HEK293 (cell line): ENCODE measurements around the gene CAMK2N1.

Source experiments
- CTCF ChIA-PET: fragments of 350-600 bp; formaldehyde crosslinking; extraction: SDS; loops from one replicate; lab custom pipeline; 2021; ENCODE audit warnings: antibody characterized with exemption; lab: Yijun Ruan, JAX
- POLR2A ChIA-PET: fragments of 300-600 bp; formaldehyde crosslinking; extraction: SDS; loops from one replicate; lab custom pipeline; 2020; ENCODE audit warnings: antibody characterized with exemption, inconsistent platforms; lab: Yijun Ruan, JAX
- H3K27ac ChIP-seq: fragments of 200-500 bp; sonication (Bioruptor generic); 2 replicates; pipeline ENCODE4 v1.5.1; 2014; ENCODE audit warnings: low read depth, low read length, control low read depth, inconsistent platforms; ENCODE audit errors: extremely low read depth
- H3K36me3 ChIP-seq, 2 experiments: fragments of 200-500 bp in 1 of 2; sonication (Bioruptor generic) in 1 of 2; 1 replicate in 1 of 2; 2 replicates in 1 of 2; pipeline ENCODE4 v1.5.1; 2014 to 2017; ENCODE audit warnings: inconsistent platforms in 2 of 2, low read length in 2 of 2; ENCODE audit not compliant: control insufficient read depth in 2 of 2, insufficient read depth in 1 of 2
- H3K4me1 ChIP-seq: fragments of 200-500 bp; sonication (Bioruptor generic); 2 replicates; pipeline ENCODE4 v1.5.1; 2014; ENCODE audit warnings: mild to moderate bottlenecking, low read length, inconsistent platforms; ENCODE audit not compliant: control insufficient read depth, insufficient read depth
- H3K4me3 ChIP-seq: 2 replicates; pipeline ENCODE4 v1.5.1; 2011; ENCODE audit warnings: low read depth, mild to moderate bottlenecking, control low read depth, low read length, moderate library complexity
- H3K9me3 ChIP-seq: fragments of 200-500 bp; sonication (Bioruptor generic); 2 replicates; pipeline ENCODE4 v1.5.1; 2014; ENCODE audit warnings: low read depth, low read length, inconsistent platforms; ENCODE audit not compliant: control insufficient read depth, insufficient read depth
- BCL6B ChIP-seq: fragments of 450-650 bp; formaldehyde crosslinking; IDR thresholded peaks from 2 replicates; pipeline ENCODE4 v1.5.1; 2017; ENCODE audit warnings: missing biosample characterization, missing genetic modification characterization
- HIC1 ChIP-seq: fragments of 450-650 bp; formaldehyde crosslinking; IDR thresholded peaks from 2 replicates; pipeline ENCODE4 v1.5.1; 2016; ENCODE audit warnings: missing biosample characterization, missing genetic modification characterization
- SCRT2 ChIP-seq: fragments of 450-650 bp; formaldehyde crosslinking; IDR thresholded peaks from 2 replicates; pipeline ENCODE4 v1.5.1; 2016; ENCODE audit warnings: missing biosample characterization, missing genetic modification characterization
- TRIM28 ChIP-seq: IDR thresholded peaks from 2 replicates; pipeline ENCODE4 v1.6.1; 2011; ENCODE audit warnings: low read length, control low read depth, borderline replicate concordance
- ZBTB21 ChIP-seq: fragments of 450-650 bp; formaldehyde crosslinking; IDR thresholded peaks from 2 replicates; pipeline ENCODE4 v1.5.1; 2017; ENCODE audit warnings: missing biosample characterization, missing genetic modification characterization
- ZNF157 ChIP-seq: fragments of 450-650 bp; formaldehyde crosslinking; IDR thresholded peaks from 2 replicates; pipeline ENCODE4 v1.5.1; 2016; ENCODE audit warnings: missing biosample characterization, missing genetic modification characterization
- ZNF16 ChIP-seq: fragments of 450-650 bp; formaldehyde crosslinking; IDR thresholded peaks from 2 replicates; pipeline ENCODE4 v1.5.1; 2016; ENCODE audit warnings: low read depth, missing biosample characterization, missing genetic modification characterization
- ZNF169 ChIP-seq: fragments of 450-650 bp; formaldehyde crosslinking; IDR thresholded peaks from 2 replicates; pipeline ENCODE4 v1.5.1; 2016; ENCODE audit warnings: missing biosample characterization, missing genetic modification characterization
- ZNF174 ChIP-seq: fragments of 450-650 bp; formaldehyde crosslinking; IDR thresholded peaks from 2 replicates; pipeline ENCODE4 v1.5.0; 2017; ENCODE audit warnings: missing biosample characterization, mild to moderate bottlenecking, missing genetic modification characterization
- ZNF19 ChIP-seq: fragments of 450-650 bp; formaldehyde crosslinking; IDR thresholded peaks from 2 replicates; pipeline ENCODE4; 2016; ENCODE audit warnings: missing biosample characterization, missing genetic modification characterization, low read depth
- ZNF292 ChIP-seq: fragments of 450-650 bp; formaldehyde crosslinking; IDR thresholded peaks from 2 replicates; pipeline ENCODE4 v1.5.1; 2016; ENCODE audit warnings: low read depth, missing biosample characterization, missing genetic modification characterization, borderline replicate concordance
- ZNF555 ChIP-seq: fragments of 450-650 bp; formaldehyde crosslinking; conservative IDR thresholded peaks from 2 replicates; pipeline ENCODE4 v1.5.1; 2017; ENCODE audit warnings: missing biosample characterization, mild to moderate bottlenecking, missing genetic modification characterization, inconsistent platforms
- ZNF610 ChIP-seq: fragments of 450-650 bp; formaldehyde crosslinking; IDR thresholded peaks from 2 replicates; pipeline ENCODE4 v1.5.1; 2016; ENCODE audit warnings: missing biosample characterization, missing genetic modification characterization, borderline replicate concordance
- ZNF639 ChIP-seq: fragments of 450-650 bp; formaldehyde crosslinking; IDR thresholded peaks from 2 replicates; pipeline ENCODE4 v1.5.1; 2016; ENCODE audit warnings: missing biosample characterization, missing genetic modification characterization
- ZNF747 ChIP-seq: fragments of 450-650 bp; formaldehyde crosslinking; IDR thresholded peaks from 2 replicates; pipeline ENCODE4 v1.5.1; 2016; ENCODE audit warnings: missing biosample characterization, missing genetic modification characterization
- ZNF768 ChIP-seq: fragments of 450-650 bp; formaldehyde crosslinking; IDR thresholded peaks from 2 replicates; pipeline ENCODE4 v1.5.1; 2018; ENCODE audit warnings: missing biosample characterization, mild to moderate bottlenecking, missing genetic modification characterization
- ZNF791 ChIP-seq: fragments of 450-650 bp; formaldehyde crosslinking; IDR thresholded peaks from 2 replicates; pipeline ENCODE4 v1.5.1; 2016; ENCODE audit warnings: missing biosample characterization, missing genetic modification characterization

Gene CAMK2N1

GRCh38 chr1:20499718-20500117, 13.7 kb upstream of the CAMK2N1 start (continued):
- TF ChIP-seq ZNF174 (tag by site-specific recombination) (no peak), ZNF157 (tag by site-specific recombination) (no peak), ZNF610 (no peak)

- CTCF ChIA-PET: no interaction called here
Observed at GRCh38 chr1:20499105-20499504, 13.1 kb upstream of the CAMK2N1 start.

GRCh38 chr1:20498116-20498515, 12.1 kb upstream of the CAMK2N1 start:
- TF ChIP-seq ZBTB21 (tag by site-specific recombination): no peak
- no peak for TF ChIP-seq TRIM28
- TF ChIP-seq ZNF169 (tag by site-specific recombination): no peak
- no peak for TF ChIP-seq ZNF16 (tag by site-specific recombination)
- TF ChIP-seq ZNF791 (tag by site-specific recombination): no peak
- TF ChIP-seq HIC1 (tag by site-specific recombination): no peak
- no peak for TF ChIP-seq ZNF639 (tag by site-specific recombination)
- no peak for TF ChIP-seq ZNF292 (tag by site-specific recombination)
- TF ChIP-seq ZNF555 (tag by site-specific recombination): no peak
- Histone ChIP-seq H3K36me3 (peaks cover 10 to 56% of the 10 kb centered on the region in 2 experiments; a peak in 2 of 3 replicates), H3K4me3 (no peak overlapping the region), H3K9me3 (no peaks in the 10 kb centered on the region), H3K27ac (no peak overlapping the region), H3K4me1 (no peaks in the 10 kb centered on the region)
- ChIA-PET POLR2A (no interaction called here), CTCF (interaction anchor here (0.9 to 1.0 kb wide), 2 partner anchors 136 to 286 kb away, joined by 3 to 4 read pairs; no protein-coding TSS in a partner anchor)

More at GRCh38 chr1:20499105-20499504, 13.1 kb upstream of the CAMK2N1 start:
- TF ChIP-seq ZNF768 (no peak), SCRT2 (tag by site-specific recombination) (peak; percentile 56; the same call in 1 of the 2 replicates), ZNF169 (tag by site-specific recombination) (no peak), ZNF19 (no peak), BCL6B (tag by site-specific recombination) (no peak), ZNF747 (no peak)
- Histone ChIP-seq H3K4me1 (no peaks in the 10 kb centered on the region), H3K9me3 (no peaks in the 10 kb centered on the region), H3K4me3 (no peak overlapping the region), H3K36me3 (peaks cover 10 to 66% of the 10 kb centered on the region in 2 experiments; a peak in 2 of 3 replicates), H3K27ac (no peak overlapping the region)
- POLR2A ChIA-PET: no interaction called here
